ENCODE measurements around the gene CASK.

CASK gene

DNA sequence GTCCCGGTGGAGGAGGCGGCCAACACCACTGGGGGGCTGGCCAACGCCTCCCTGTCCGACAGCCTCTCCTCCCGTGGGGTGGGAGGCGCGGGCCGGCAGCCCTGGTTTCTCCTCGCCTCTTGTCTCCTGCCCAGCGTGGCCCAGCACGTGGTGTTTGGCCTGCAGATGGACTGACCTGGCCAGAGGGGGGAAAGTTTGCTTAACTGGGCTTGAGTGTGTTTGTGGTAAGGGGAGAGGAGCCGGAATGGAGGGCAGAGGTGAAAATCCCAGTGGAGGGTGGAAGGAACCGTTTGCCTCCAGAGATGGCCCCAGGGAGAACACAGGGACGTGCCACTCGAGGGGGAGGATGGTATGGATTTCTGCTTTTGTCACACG, 448.6 kb downstream of the CASK start:
- H3K27ac ChIP-seq (replicated peaks), result no peak overlapping the region
- no peak for DNase-seq (ENCODE audit: low read depth in 1 of 2, low spot score in 1 of 2)
- TF ChIP-seq GABPA (IDR thresholded peaks at IDR 0.05; ENCODE audit: low read depth) (no peak), POLR2AphosphoS5 (IDR thresholded peaks at IDR 0.05; ENCODE audit: low read depth) (no peak), SPI1 (IDR thresholded peaks at IDR 0.05; ENCODE audit: borderline replicate concordance, low read depth) (no peak)
- TF ChIP-seq, protein P1, sequence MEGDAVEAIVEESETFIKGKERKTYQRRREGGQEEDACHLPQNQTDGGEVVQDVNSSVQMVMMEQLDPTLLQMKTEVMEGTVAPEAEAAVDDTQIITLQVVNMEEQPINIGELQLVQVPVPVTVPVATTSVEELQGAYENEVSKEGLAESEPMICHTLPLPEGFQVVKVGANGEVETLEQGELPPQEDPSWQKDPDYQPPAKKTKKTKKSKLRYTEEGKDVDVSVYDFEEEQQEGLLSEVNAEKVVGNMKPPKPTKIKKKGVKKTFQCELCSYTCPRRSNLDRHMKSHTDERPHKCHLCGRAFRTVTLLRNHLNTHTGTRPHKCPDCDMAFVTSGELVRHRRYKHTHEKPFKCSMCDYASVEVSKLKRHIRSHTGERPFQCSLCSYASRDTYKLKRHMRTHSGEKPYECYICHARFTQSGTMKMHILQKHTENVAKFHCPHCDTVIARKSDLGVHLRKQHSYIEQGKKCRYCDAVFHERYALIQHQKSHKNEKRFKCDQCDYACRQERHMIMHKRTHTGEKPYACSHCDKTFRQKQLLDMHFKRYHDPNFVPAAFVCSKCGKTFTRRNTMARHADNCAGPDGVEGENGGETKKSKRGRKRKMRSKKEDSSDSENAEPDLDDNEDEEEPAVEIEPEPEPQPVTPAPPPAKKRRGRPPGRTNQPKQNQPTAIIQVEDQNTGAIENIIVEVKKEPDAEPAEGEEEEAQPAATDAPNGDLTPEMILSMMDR (IDR thresholded peaks at IDR 0.05; ENCODE audit: insufficient read depth, low read length), result no peak
- TF ChIP-seq, protein P2, sequence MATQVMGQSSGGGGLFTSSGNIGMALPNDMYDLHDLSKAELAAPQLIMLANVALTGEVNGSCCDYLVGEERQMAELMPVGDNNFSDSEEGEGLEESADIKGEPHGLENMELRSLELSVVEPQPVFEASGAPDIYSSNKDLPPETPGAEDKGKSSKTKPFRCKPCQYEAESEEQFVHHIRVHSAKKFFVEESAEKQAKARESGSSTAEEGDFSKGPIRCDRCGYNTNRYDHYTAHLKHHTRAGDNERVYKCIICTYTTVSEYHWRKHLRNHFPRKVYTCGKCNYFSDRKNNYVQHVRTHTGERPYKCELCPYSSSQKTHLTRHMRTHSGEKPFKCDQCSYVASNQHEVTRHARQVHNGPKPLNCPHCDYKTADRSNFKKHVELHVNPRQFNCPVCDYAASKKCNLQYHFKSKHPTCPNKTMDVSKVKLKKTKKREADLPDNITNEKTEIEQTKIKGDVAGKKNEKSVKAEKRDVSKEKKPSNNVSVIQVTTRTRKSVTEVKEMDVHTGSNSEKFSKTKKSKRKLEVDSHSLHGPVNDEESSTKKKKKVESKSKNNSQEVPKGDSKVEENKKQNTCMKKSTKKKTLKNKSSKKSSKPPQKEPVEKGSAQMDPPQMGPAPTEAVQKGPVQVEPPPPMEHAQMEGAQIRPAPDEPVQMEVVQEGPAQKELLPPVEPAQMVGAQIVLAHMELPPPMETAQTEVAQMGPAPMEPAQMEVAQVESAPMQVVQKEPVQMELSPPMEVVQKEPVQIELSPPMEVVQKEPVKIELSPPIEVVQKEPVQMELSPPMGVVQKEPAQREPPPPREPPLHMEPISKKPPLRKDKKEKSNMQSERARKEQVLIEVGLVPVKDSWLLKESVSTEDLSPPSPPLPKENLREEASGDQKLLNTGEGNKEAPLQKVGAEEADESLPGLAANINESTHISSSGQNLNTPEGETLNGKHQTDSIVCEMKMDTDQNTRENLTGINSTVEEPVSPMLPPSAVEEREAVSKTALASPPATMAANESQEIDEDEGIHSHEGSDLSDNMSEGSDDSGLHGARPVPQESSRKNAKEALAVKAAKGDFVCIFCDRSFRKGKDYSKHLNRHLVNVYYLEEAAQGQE (IDR thresholded peaks at IDR 0.05; ENCODE audit: insufficient replicate concordance, low read depth), result no peak
- H3K4me3 ChIP-seq (replicated peaks; ENCODE audit: insufficient read depth, low read length), result no peak overlapping the region
- H3K27me3 ChIP-seq (ENCODE audit: insufficient read depth, poor library complexity, severe bottlenecking), result no peaks in the 10 kb centered on the region

DNA sequence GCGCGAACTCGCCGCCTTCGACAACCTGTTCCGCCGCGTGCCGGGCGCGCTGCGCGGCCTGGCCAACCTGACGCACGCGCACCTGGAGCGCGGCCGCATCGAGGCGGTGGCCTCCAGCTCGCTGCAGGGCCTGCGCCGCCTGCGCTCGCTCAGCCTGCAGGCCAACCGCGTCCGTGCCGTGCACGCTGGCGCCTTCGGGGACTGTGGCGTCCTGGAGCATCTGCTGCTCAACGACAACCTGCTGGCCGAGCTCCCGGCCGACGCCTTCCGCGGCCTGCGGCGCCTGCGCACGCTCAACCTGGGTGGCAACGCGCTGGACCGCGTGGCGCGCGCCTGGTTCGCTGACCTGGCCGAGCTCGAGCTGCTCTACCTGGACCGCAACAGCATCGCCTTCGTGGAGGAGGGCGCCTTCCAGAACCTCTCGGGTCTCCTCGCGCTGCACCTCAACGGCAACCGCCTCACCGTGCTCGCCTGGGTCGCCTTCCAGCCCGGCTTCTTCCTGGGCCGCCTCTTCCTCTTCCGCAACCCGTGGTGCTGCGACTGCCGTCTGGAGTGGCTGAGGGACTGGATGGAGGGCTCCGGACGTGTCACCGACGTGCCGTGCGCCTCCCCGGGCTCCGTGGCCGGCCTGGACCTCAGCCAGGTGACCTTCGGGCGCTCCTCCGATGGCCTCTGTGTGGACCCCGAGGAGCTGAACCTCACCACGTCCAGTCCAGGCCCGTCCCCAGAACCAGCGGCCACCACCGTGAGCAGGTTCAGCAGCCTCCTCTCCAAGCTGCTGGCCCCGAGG, 449.2 kb downstream of the CASK start:
- no peak for DNase-seq (ENCODE audit: low read depth in 1 of 2, low spot score in 1 of 2)
- no peaks in the 10 kb centered on the region for H3K27me3 ChIP-seq (ENCODE audit: insufficient read depth, poor library complexity, severe bottlenecking)
- TF ChIP-seq SPI1 (IDR thresholded peaks at IDR 0.05; ENCODE audit: borderline replicate concordance, low read depth) (no peak), GABPA (IDR thresholded peaks at IDR 0.05; ENCODE audit: low read depth) (no peak), POLR2AphosphoS5 (IDR thresholded peaks at IDR 0.05; ENCODE audit: low read depth) (no peak)
- TF ChIP-seq, protein P1 (IDR thresholded peaks at IDR 0.05; ENCODE audit: insufficient read depth, low read length), result no peak
- TF ChIP-seq, protein P2 (IDR thresholded peaks at IDR 0.05; ENCODE audit: insufficient replicate concordance, low read depth), result no peak
- H3K4me3 ChIP-seq (replicated peaks; ENCODE audit: insufficient read depth, low read length), result no peak overlapping the region
- no peak overlapping the region for H3K27ac ChIP-seq (replicated peaks)

DNA sequence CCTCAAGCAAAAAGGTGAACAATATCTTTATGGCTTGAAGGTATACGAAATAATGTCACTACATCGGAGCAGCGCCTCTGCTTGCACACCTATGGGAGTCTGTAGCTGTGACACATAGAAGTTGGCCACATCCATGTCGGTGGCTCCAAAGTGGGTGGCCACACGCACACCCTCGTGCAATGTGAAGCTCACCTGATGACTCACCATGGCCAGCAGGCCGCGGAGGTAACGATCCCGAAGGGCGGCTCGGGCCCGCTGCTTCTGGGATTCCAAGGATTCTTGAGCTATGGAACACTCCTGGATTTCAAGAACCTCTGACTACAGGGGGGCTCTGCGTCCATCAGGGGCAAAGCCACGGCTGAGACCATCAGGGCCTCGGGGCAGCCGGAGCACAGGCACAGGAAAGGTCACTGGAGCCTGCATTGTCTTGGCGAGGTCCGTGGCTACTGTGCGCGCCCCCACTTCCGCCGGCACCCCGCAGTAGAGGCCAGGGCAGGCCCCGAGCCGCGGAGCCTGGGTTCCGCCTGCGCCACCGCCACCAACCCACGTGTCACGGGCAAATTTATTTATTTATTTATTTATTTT, 451.0 kb downstream of the CASK start:
- Histone ChIP-seq H3K4me3 (replicated peaks; ENCODE audit: insufficient read depth, low read length) (no peak overlapping the region), H3K27ac (replicated peaks) (no peak overlapping the region), H3K27me3 (ENCODE audit: insufficient read depth, poor library complexity, severe bottlenecking) (no peaks in the 10 kb centered on the region)
- TF ChIP-seq, protein P1 (IDR thresholded peaks at IDR 0.05; ENCODE audit: insufficient read depth, low read length), result no peak
- TF ChIP-seq SPI1 (IDR thresholded peaks at IDR 0.05; ENCODE audit: borderline replicate concordance, low read depth) (no peak), GABPA (IDR thresholded peaks at IDR 0.05; ENCODE audit: low read depth) (no peak), POLR2AphosphoS5 (IDR thresholded peaks at IDR 0.05; ENCODE audit: low read depth) (no peak)
- TF ChIP-seq, protein P2 (IDR thresholded peaks at IDR 0.05; ENCODE audit: insufficient replicate concordance, low read depth), result no peak
- no peak for DNase-seq (ENCODE audit: low read depth in 1 of 2, low spot score in 1 of 2)
